ENCODE data around the gene CENPC.

DNA sequence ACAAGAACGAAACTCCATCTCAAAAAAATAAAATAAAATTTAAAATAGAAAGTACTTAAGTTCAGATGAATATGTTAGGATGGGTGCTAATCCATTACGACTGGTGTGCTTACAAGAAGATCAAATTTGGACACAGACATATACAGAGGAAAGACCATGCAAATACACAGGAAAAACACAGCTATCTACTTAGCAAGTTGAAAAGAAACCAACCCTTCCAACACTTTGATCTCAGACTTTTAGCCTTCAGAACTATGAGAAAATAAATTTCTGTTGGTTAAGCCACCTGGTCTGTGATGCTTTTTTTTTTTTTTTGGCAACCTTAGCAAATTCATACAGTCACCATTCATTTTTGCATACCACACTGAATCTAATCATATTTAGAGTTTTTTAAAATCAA is 116.5 kb downstream of the CENPC start:
- TF ChIP-seq, protein P1, sequence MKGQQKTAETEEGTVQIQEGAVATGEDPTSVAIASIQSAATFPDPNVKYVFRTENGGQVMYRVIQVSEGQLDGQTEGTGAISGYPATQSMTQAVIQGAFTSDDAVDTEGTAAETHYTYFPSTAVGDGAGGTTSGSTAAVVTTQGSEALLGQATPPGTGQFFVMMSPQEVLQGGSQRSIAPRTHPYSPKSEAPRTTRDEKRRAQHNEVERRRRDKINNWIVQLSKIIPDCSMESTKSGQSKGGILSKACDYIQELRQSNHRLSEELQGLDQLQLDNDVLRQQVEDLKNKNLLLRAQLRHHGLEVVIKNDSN (CRISPR knock-in tag; IDR thresholded peaks at IDR 0.05): no peak
- TF ChIP-seq NR1H2 (CRISPR knock-in tag; IDR thresholded peaks at IDR 0.05) (no peak), RELA (CRISPR knock-in tag; IDR thresholded peaks at IDR 0.05; ENCODE audit: borderline replicate concordance) (no peak), HMGA2 (CRISPR knock-in tag; IDR thresholded peaks at IDR 0.05) (no peak), FOXK1 (CRISPR knock-in tag; IDR thresholded peaks at IDR 0.05) (no peak), NFYB (CRISPR knock-in tag; conservative IDR thresholded peaks at IDR 0.05; ENCODE audit: low read depth) (no peak), CREM (CRISPR knock-in tag; IDR thresholded peaks at IDR 0.05) (no peak)
- TF ChIP-seq, protein P2, sequence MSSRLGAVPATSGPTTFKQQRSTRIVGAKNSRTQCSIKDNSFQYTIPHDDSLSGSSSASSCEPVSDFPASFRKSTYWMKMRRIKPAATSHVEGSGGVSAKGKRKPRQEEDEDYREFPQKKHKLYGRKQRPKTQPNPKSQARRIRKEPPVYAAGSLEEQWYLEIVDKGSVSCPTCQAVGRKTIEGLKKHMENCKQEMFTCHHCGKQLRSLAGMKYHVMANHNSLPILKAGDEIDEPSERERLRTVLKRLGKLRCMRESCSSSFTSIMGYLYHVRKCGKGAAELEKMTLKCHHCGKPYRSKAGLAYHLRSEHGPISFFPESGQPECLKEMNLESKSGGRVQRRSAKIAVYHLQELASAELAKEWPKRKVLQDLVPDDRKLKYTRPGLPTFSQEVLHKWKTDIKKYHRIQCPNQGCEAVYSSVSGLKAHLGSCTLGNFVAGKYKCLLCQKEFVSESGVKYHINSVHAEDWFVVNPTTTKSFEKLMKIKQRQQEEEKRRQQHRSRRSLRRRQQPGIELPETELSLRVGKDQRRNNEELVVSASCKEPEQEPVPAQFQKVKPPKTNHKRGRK (CRISPR knock-in tag; IDR thresholded peaks at IDR 0.05; ENCODE audit: borderline replicate concordance): no peak
- TF ChIP-seq, protein P3, sequence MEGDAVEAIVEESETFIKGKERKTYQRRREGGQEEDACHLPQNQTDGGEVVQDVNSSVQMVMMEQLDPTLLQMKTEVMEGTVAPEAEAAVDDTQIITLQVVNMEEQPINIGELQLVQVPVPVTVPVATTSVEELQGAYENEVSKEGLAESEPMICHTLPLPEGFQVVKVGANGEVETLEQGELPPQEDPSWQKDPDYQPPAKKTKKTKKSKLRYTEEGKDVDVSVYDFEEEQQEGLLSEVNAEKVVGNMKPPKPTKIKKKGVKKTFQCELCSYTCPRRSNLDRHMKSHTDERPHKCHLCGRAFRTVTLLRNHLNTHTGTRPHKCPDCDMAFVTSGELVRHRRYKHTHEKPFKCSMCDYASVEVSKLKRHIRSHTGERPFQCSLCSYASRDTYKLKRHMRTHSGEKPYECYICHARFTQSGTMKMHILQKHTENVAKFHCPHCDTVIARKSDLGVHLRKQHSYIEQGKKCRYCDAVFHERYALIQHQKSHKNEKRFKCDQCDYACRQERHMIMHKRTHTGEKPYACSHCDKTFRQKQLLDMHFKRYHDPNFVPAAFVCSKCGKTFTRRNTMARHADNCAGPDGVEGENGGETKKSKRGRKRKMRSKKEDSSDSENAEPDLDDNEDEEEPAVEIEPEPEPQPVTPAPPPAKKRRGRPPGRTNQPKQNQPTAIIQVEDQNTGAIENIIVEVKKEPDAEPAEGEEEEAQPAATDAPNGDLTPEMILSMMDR (IDR thresholded peaks at IDR 0.05): no peak
- TF ChIP-seq, protein P4, sequence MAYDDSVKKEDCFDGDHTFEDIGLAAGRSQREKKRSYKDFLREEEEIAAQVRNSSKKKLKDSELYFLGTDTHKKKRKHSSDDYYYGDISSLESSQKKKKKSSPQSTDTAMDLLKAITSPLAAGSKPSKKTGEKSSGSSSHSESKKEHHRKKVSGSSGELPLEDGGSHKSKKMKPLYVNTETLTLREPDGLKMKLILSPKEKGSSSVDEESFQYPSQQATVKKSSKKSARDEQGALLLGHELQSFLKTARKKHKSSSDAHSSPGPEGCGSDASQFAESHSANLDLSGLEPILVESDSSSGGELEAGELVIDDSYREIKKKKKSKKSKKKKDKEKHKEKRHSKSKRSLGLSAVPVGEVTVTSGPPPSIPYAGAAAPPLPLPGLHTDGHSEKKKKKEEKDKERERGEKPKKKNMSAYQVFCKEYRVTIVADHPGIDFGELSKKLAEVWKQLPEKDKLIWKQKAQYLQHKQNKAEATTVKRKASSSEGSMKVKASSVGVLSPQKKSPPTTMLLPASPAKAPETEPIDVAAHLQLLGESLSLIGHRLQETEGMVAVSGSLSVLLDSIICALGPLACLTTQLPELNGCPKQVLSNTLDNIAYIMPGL (CRISPR knock-in tag; IDR thresholded peaks at IDR 0.05): no peak
- TF ChIP-seq, protein P5, sequence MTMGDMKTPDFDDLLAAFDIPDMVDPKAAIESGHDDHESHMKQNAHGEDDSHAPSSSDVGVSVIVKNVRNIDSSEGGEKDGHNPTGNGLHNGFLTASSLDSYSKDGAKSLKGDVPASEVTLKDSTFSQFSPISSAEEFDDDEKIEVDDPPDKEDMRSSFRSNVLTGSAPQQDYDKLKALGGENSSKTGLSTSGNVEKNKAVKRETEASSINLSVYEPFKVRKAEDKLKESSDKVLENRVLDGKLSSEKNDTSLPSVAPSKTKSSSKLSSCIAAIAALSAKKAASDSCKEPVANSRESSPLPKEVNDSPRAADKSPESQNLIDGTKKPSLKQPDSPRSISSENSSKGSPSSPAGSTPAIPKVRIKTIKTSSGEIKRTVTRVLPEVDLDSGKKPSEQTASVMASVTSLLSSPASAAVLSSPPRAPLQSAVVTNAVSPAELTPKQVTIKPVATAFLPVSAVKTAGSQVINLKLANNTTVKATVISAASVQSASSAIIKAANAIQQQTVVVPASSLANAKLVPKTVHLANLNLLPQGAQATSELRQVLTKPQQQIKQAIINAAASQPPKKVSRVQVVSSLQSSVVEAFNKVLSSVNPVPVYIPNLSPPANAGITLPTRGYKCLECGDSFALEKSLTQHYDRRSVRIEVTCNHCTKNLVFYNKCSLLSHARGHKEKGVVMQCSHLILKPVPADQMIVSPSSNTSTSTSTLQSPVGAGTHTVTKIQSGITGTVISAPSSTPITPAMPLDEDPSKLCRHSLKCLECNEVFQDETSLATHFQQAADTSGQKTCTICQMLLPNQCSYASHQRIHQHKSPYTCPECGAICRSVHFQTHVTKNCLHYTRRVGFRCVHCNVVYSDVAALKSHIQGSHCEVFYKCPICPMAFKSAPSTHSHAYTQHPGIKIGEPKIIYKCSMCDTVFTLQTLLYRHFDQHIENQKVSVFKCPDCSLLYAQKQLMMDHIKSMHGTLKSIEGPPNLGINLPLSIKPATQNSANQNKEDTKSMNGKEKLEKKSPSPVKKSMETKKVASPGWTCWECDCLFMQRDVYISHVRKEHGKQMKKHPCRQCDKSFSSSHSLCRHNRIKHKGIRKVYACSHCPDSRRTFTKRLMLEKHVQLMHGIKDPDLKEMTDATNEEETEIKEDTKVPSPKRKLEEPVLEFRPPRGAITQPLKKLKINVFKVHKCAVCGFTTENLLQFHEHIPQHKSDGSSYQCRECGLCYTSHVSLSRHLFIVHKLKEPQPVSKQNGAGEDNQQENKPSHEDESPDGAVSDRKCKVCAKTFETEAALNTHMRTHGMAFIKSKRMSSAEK (CRISPR knock-in tag; IDR thresholded peaks at IDR 0.05; ENCODE audit: borderline replicate concordance): no peak

Measured in WTC11 (cell line).